Stimulated activated naive CD8-positive, alpha-beta T cell treated with anti-CD3 and anti-CD28 coated beads, Interleukin-15, amount 100 ng/mL, for 72 hours (primary cell): ENCODE results near the gene ZCCHC14.

Experiments
- ATAC-seq: fragments of 150-1000 bp; cut with Tn5 transposase; 2 replicates; pipeline ENCODE4 v1.10.0; 2021; ENCODE audit warnings: mild to moderate bottlenecking, moderate library complexity
- DNase-seq, 2 donors: peaks; one replicate each; pipeline ENCODE4 v3.0.0; 2021 to 2022
- H3K27ac Mint-ChIP-seq, 2 donors: one replicate each; pipeline ENCODE4 v1.8.0; 2022; ENCODE audit warnings: mild to moderate bottlenecking in 2 of 2, mixed read lengths in 2 of 2, moderate library complexity in 2 of 2
- H3K27me3 Mint-ChIP-seq: one replicate; pipeline ENCODE4 v1.8.0; 2022; ENCODE audit warnings: mixed read lengths
- H3K4me1 Mint-ChIP-seq: one replicate; pipeline ENCODE4 v1.8.0; 2022; ENCODE audit warnings: mild to moderate bottlenecking, mixed read lengths
- H3K4me3 Mint-ChIP-seq, 2 donors: one replicate each; pipeline ENCODE4 v1.8.0; 2022; ENCODE audit warnings: mild to moderate bottlenecking in 2 of 2, mixed read lengths in 2 of 2, moderate library complexity in 1 of 2
- H3K9me3 Mint-ChIP-seq, 2 donors: one replicate each; pipeline ENCODE4 v1.8.0; 2022; ENCODE audit warnings: mixed read lengths in 2 of 2

ZCCHC14 gene

GRCh38 chr16:87411375-87412271, 81.2 kb downstream of the ZCCHC14 start:
- H3K4me1 Mint-ChIP-seq: no peaks in the 10 kb centered on the region
- DNase-seq (no peak), ATAC-seq (no peak)
- no peak overlapping the region for H3K4me3 Mint-ChIP-seq
- no peaks in the 10 kb centered on the region for H3K9me3 Mint-ChIP-seq
- no peaks in the 10 kb centered on the region for H3K27me3 Mint-ChIP-seq
- H3K27ac Mint-ChIP-seq: peak overlapping the region in 1 of 2 donors; percentile 74

- Mint-ChIP-seq H3K4me1 (no peaks in the 10 kb centered on the region), H3K27me3 (no peaks in the 10 kb centered on the region), H3K9me3 (no peaks in the 10 kb centered on the region), H3K27ac (no peak overlapping the region), H3K4me3 (no peak overlapping the region)
- DNase-seq (no peak), ATAC-seq (no peak)
Observed at GRCh38 chr16:87410968-87411367, 81.9 kb downstream of the ZCCHC14 start.

GRCh38 chr16:87410530-87410929, 82.3 kb downstream of the ZCCHC14 start:
- H3K27ac Mint-ChIP-seq: no peak overlapping the region
- ATAC-seq: no peak

GRCh38 chr16:87409781-87410180, 83.0 kb downstream of the ZCCHC14 start:
- Mint-ChIP-seq H3K27me3 (no peaks in the 10 kb centered on the region), H3K27ac (no peak overlapping the region), H3K4me1 (no peaks in the 10 kb centered on the region), H3K9me3 (no peaks in the 10 kb centered on the region), H3K4me3 (no peak overlapping the region)
- DNase-seq (no peak), ATAC-seq (no peak)

More at GRCh38 chr16:87410530-87410929, 82.3 kb downstream of the ZCCHC14 start:
- Mint-ChIP-seq H3K4me3 (no peak overlapping the region), H3K27me3 (no peaks in the 10 kb centered on the region), H3K9me3 (no peaks in the 10 kb centered on the region), H3K4me1 (no peaks in the 10 kb centered on the region)
- DNase-seq: no peak

- no peaks in the 10 kb centered on the region for H3K9me3 Mint-ChIP-seq
- no peak overlapping the region for H3K4me3 Mint-ChIP-seq
- H3K27ac Mint-ChIP-seq: peak overlapping the region in 1 of 2 donors; percentile 27
- DNase-seq: no peak
- ATAC-seq: no peak
- H3K4me1 Mint-ChIP-seq: no peaks in the 10 kb centered on the region
- H3K27me3 Mint-ChIP-seq: no peaks in the 10 kb centered on the region
Observed at GRCh38 chr16:87409153-87409552, 83.7 kb downstream of the ZCCHC14 start.

GRCh38 chr16:87407511-87408112, 85.2 kb downstream of the ZCCHC14 start:
- peak overlapping the region; percentile 13 to 80 for H3K27ac Mint-ChIP-seq
- peak; percentile 54 for ATAC-seq
- no peaks in the 10 kb centered on the region for H3K9me3 Mint-ChIP-seq
- H3K27me3 Mint-ChIP-seq: no peaks in the 10 kb centered on the region
- no peaks in the 10 kb centered on the region for H3K4me1 Mint-ChIP-seq
- DNase-seq: no peak
- no peak overlapping the region for H3K4me3 Mint-ChIP-seq

GRCh38 chr16:87406495-87407088, 86.2 kb downstream of the ZCCHC14 start:
- H3K27ac Mint-ChIP-seq: no peak overlapping the region
- H3K4me3 Mint-ChIP-seq: no peak overlapping the region
- H3K27me3 Mint-ChIP-seq: no peaks in the 10 kb centered on the region
- DNase-seq (no peak), ATAC-seq (no peak)
- no peaks in the 10 kb centered on the region for H3K9me3 Mint-ChIP-seq
- H3K4me1 Mint-ChIP-seq: no peaks in the 10 kb centered on the region

GRCh38 chr16:87404764-87405625, 87.8 kb downstream of the ZCCHC14 start:
- no peak overlapping the region for H3K4me3 Mint-ChIP-seq
- H3K4me1 Mint-ChIP-seq: no peaks in the 10 kb centered on the region
- ATAC-seq (peak; percentile 55), DNase-seq (no peak)
- no peaks in the 10 kb centered on the region for H3K27me3 Mint-ChIP-seq
- H3K9me3 Mint-ChIP-seq: no peaks in the 10 kb centered on the region
- H3K27ac Mint-ChIP-seq: peak overlapping the region in 1 of 2 donors; percentile 83

GRCh38 chr16:87395181-87395842, 97.5 kb downstream of the ZCCHC14 start:
- ATAC-seq (no peak), DNase-seq (no peak)
- Mint-ChIP-seq H3K27me3 (no peaks in the 10 kb centered on the region), H3K4me3 (peak overlapping the region in 1 of 2 donors; percentile 54), H3K4me1 (peaks cover 30% of the 10 kb centered on the region), H3K27ac (peak overlapping the region in 1 of 2 donors; percentile 98), H3K9me3 (no peaks in the 10 kb centered on the region)

GRCh38 chr16:87393680-87394055, 99.2 kb downstream of the ZCCHC14 start:
- Mint-ChIP-seq H3K4me3 (peak overlapping the region; percentile 91), H3K27ac (peak overlapping the region in 1 of 2 donors; percentile 98), H3K9me3 (no peaks in the 10 kb centered on the region), H3K27me3 (no peaks in the 10 kb centered on the region), H3K4me1 (peaks cover 42% of the 10 kb centered on the region)
- DNase-seq: no peak
- no peak for ATAC-seq

- Mint-ChIP-seq H3K27ac (peak overlapping the region; percentile 74 to 98), H3K4me3 (peak overlapping the region; percentile 91), H3K9me3 (no peaks in the 10 kb centered on the region), H3K4me1 (peaks cover 48% of the 10 kb centered on the region), H3K27me3 (no peaks in the 10 kb centered on the region)
- ATAC-seq: peak; percentile 8
- peak; percentile 64 for DNase-seq
Observed at GRCh38 chr16:87392821-87393679, 99.8 kb downstream of the ZCCHC14 start.

GRCh38 chr16:87391950-87392820, 100.6 kb downstream of the ZCCHC14 start, which contains the start of gene MAP1LC3B:
Gene MAP1LC3B, plus strand, starts transcription at chr16:87392336. Its CDS starts 92 bp downstream, at chr16:87392428.
- Mint-ChIP-seq H3K27me3 (no peaks in the 10 kb centered on the region), H3K9me3 (no peaks in the 10 kb centered on the region), H3K27ac (peak within 1 kb of the TSS; percentile 100), H3K4me3 (peak within 1 kb of the TSS; percentile 94 to 97), H3K4me1 (peaks cover 55% of the 10 kb centered on the region)
- DNase-seq (peak; percentile 98 to 100), ATAC-seq (peak; percentile 74)

- Mint-ChIP-seq H3K4me3 (peak overlapping the region; percentile 94 to 97), H3K9me3 (no peaks in the 10 kb centered on the region), H3K4me1 (peaks cover 59% of the 10 kb centered on the region), H3K27me3 (no peaks in the 10 kb centered on the region), H3K27ac (peak overlapping the region; percentile 100)
- no peak for ATAC-seq
- no peak for DNase-seq
Observed at GRCh38 chr16:87391324-87391949, 101.4 kb downstream of the ZCCHC14 start.
